ENCODE measurements around the gene PTPN2.

DNA sequence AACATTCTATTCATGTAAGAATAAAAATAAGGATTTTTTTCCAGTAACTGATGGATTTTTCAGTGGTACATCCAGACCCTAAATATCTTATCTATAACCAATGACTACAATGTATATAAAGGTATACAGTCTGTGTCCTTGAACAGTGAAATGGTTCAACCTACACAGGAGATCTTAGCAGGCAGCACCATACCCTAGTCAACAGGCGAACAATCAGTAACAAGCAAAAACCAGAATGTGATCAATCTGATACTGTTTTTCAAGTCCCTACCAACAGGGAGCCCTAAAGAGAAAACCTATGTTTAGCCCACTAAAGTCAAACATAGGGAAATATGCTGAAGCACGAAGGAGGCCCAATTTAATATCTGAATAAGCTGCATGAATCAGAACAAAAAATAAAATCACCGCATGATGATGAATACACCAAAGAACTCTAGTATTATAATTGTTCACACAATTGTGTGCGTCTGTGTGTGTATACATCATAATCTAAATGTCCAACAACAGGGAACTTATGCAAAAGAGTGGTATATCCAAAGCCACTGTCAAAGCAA lies 26.0 kb downstream of the PTPN2 start:
- TF ChIP-seq MAFK (IDR thresholded peaks at IDR 0.05; ENCODE audit: partially characterized antibody) (no peak), KDM1A (IDR thresholded peaks at IDR 0.05; ENCODE audit: low read depth) (no peak), POLR2A (IDR thresholded peaks at IDR 0.05; ENCODE audit: low read length) (no peak), SMC3 (IDR thresholded peaks at IDR 0.05) (no peak), CEBPB (IDR thresholded peaks at IDR 0.05) (no peak), JUNB (IDR thresholded peaks at IDR 0.05) (no peak), FOSL2 (IDR thresholded peaks at IDR 0.05) (no peak), FOSL2 (CRISPR knock-in tag; IDR thresholded peaks at IDR 0.05) (no peak)
- TF ChIP-seq, protein P1, sequence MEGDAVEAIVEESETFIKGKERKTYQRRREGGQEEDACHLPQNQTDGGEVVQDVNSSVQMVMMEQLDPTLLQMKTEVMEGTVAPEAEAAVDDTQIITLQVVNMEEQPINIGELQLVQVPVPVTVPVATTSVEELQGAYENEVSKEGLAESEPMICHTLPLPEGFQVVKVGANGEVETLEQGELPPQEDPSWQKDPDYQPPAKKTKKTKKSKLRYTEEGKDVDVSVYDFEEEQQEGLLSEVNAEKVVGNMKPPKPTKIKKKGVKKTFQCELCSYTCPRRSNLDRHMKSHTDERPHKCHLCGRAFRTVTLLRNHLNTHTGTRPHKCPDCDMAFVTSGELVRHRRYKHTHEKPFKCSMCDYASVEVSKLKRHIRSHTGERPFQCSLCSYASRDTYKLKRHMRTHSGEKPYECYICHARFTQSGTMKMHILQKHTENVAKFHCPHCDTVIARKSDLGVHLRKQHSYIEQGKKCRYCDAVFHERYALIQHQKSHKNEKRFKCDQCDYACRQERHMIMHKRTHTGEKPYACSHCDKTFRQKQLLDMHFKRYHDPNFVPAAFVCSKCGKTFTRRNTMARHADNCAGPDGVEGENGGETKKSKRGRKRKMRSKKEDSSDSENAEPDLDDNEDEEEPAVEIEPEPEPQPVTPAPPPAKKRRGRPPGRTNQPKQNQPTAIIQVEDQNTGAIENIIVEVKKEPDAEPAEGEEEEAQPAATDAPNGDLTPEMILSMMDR (IDR thresholded peaks at IDR 0.05) = no peak
